Stimulated activated CD4-positive, alpha-beta T cell treated with anti-CD3 and anti-CD28 coated beads, Interleukin-1b, Interleukin-23, amount 100 ng/mL, for 24 hours (primary cell): ENCODE measurements around the gene GPR161.
A peak's percentile ranks its signal among the peaks of the same experiment; 100 is the strongest.
"Not testable (repeated sequence)": the region's sequence is repeated elsewhere in the genome, so short reads cannot be mapped to it uniquely, and the experiment has no call there.

ENCODE experiments used
- DNase-seq, 4 experiments: peaks; one replicate each; pipeline ENCODE4 v3.0.0-alpha.2; 2020; ENCODE audit warnings: low read depth in 4 of 4, low spot score in 1 of 4

The GPR161 gene

DNA sequence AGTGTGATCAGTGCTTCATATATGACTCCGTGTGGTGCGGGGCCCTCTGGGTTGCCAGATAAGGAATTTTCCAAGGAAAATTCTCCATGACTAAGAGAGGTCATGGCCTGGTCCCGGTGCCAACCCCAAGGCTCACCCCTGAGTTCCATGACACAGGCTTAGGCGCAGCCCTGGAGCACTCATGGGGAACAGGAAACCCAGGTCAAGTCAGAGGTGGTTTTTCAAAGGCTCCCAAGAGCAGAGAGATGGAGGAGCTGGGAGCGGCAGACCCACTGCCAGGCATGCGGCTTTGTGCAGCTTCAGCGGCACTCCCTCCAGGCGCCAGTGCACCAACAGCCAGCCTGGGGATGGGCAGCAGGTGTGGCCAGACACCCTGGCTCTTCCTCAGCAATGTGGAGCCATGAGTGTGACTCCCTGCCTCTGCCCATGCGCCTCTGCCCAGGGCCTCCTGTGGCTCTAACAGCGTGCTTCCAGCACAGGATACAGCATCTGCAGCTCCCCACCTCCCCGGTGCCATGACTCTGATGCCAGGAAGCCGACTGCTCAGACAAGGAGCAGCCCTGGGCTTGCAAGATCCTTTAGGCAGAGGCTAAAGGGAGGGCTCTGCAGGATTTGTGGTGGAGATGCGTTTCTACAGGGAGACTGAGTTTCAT is 47.3 kb downstream of the GPR161 start:
- no peak for DNase-seq

DNA sequence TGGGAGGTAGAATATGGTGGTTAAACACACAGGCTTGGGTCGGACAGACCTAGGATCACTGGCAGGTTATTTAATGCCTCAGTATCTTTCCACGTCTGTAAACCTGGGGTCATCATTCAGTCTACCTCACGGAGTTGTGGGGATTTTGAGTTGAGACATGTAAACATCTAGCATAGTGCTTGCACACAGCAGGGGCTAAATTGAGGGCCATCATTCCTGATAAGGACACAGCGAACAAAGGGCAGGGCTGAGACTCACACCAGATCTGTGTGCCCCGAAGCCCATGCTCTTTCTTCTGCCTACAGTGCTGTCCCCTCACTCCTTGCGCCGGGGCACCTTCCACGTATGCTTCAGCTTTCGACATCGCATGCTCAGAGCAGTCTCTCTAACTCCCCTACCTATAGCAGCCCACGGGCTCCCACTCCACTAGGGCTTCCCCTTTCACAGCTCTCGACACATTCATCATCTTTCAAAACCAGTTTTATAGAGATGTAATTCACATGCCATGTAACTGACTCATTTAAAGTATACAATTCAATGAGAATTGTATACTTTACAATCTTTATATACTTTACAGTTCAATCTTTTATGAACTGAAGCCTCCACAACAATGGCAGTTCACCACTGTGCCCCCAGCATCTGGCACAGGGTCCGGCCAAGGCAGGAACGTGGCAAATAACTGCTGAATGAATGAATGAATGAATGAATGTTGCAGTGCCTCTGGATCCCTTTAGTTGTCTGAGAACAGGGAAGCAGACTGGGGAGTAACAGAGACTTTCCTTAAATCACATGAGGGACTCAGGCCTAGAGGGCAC is 48.0 kb downstream of the GPR161 start:
- no peak for DNase-seq

DNA sequence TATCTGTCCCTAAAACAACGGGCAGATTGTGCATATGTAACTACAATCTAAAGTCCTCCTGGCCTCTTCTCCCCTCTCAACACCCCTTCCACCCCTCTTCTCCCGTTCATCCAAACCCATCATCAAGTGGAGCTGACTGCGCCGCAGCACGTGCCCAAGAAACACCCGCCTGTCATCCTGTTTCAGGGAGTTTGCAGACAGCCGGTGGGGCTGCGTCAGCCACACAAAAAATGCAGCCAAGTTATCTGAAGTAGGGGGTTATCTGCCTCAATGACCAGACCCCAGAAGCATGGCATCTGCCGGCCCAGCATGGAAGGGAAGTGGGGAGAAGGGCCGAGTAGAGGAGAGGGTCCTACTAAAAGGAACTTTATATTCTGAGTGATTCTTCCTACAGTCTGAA is 49.0 kb downstream of the GPR161 start:
- DNase-seq, result no peak

DNA sequence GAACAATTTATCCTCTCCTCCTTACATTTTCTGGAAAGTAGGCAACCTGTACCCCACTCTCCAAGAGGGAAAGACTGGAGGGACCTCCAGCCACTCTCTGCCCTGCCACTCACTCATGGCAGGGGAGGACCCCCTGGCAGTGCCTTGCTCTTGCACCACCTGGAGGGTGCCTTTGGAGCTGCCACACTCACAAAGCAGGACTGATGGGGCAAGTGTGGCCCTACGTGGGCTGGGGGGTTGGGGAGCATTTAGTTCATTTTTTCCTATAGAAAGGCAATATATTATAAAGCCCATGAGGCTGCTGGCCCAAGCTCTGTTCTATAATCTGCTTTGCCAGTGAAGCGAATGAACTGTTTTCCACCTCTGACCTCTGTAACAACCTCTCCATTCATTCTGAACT is 50.3 kb downstream of the GPR161 start:
- DNase-seq, result no peak

DNA sequence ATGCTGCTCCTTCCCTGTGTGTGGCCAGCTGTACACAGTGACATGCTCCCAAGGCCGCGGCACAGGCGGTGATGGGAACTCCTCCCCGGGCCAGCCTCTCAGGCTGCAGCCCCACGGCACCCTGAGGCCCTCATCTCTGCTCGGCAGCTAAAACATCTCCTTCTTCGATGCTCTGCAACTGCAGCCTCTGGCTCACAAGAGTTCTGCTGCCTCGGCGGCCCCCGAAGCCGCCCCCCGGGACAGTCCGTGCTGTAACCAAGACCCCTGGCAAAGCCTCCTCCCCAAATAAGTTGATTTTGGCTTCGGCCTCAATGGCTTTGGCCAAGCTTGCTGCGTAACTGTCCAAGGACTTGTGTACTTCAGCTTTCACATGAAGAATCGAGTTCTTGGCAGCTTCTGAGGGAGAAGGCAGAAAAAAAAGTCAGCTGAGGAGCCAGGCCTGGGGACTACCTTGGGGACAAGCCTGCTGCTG is 51.3 kb downstream of the GPR161 start:
- DNase-seq, result no peak

DNA sequence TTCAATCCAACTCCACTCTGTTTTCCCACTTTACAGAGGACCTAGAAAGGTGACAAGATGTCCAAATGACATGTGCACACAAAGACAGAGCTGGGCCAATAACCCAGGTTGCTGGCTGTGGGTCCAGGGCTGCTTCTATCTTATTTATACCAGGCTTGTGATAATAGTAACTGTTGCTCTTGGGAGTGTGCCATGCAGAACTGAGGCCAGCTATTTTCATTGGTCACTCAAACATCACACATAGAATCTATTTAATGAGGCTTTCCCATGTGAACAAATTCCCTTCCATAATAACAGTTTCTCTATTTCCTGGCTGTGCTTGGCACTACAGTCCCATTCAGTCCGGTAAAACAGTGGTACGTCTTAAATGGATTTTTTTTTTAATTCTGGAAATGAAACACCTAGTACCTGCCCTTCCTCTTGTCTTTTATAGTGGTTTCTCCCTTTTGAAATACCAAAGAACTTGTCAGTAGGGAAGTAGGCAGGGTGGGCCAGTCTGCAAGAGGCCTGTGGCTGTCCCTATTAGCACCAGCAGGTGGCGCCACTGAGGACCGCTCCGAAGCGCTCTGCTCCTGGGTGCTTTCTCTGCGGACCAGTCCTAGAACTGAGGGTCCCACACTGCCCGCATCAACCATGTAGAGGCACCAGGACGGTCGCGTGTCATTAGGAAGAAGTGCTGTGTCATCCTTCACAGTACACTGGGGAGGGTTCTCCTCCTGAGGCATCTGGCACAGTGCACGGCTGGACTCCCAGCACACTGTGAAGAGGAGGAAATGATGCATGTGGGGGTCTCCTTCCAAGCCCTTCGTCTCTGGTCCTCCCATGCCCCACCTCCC is 52.1 kb downstream of the GPR161 start:
- peak; percentile 19 to 59 (median 40) for DNase-seq

DNA sequence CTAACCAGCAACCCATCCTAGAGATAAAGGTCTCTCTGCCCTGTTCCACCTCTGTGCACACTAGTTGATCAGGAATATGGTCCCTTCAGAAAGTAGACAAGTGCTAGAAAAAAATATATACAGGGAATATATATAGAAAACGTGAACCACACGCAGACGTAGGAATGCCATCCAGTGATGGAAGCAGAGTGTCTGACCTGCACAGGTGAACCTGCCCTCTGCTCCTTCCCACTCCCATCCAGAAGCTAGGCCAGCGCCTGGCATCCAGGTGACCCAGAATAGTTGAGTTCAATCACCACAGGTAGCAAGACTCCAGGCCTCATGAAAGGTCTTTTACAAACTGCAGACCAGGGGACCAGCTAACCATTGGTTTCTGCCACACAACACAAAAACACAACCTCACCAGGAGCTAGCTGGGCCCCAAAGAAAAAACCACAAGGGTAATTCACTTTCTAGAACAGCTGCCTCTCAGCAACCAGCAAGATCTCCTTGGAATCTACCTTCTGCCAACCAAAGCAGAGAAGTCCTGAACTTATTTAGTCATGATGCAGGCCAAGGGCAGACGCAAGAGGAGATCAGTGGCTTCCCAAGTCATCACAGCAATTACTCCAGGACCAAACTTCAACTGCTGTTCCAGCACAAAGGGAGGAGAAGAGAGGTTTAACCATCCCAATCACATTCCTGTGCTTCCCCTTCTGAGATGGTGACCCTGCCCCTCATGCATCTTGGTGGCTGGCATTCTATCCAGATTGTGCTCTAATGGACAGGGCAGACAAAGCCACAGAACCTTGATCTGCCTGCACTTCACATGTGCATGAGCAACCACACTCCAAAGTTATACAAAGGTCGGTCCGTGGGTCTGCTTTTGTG is 53.0 kb downstream of the GPR161 start:
- DNase-seq, result no peak

DNA sequence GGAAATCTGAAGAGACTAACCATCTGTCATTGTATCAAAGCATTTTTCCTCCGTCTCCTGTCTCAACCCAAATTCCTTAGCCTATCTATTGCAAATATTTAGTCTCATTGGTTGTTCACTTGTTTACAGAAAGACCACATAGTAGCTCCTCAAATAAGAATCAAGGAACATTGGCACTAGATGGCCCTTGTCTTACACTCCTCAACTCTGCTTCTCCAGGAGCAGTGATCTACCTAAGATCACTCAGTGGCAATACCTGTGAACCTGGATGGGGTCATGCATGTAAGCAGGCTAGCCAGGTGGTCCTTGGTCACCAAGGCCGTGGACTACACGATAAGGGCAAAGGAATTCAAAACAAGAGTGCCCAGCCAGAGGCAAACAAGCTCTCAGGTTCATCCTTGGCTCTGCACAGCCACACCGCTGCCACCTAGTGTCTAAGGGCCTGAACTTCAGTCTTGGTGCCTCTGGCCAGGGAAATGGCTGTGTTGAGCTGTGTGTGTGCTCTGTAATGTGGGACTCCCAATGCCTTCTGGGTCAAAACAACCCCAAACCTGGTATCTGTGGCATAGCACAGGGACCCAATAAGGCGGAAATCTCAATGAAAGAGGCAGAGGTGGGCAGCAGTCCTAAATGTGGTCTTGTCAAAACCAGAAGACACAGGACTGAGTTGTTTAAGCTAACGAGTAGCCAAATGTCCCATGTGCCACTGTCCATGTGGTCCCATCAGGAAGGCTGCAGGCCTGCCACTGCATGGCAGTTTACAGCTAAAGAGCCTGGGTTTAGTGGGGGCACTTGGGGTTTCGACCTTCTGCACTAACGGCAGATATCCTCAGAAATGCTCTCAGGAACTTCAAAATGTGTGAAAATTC is 54.5 kb downstream of the GPR161 start:
- peak; percentile 33 to 59 (median 43) for DNase-seq

DNA sequence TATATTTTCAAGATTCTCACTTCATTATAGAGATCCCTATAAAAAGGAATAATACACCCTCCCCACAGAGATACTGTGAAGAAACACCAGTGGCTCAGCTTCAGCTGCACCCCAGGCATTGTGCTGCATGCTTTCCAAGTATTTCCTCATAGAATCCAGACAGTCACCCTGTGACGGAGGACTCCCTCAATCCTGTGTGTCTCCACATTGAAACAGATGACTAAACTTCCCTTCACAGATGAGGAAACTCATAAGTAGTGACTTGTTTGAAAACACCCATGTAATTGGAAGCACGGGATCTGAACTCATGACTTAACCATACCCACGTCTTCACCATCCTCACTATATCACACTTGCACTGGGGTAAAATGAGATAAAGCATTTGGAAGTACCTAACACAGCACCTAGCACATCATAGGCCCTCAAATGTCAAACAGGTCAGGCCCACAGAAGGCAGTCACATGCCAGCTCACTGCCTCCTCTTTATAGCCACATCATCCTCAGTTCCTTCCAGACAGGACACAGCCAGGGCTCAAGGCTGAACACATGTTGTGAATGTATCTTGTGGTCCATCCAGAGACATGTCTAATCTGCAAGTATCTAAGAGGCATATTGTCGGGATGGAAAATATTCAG is 55.2 kb downstream of the GPR161 start:
- no peak for DNase-seq

DNA sequence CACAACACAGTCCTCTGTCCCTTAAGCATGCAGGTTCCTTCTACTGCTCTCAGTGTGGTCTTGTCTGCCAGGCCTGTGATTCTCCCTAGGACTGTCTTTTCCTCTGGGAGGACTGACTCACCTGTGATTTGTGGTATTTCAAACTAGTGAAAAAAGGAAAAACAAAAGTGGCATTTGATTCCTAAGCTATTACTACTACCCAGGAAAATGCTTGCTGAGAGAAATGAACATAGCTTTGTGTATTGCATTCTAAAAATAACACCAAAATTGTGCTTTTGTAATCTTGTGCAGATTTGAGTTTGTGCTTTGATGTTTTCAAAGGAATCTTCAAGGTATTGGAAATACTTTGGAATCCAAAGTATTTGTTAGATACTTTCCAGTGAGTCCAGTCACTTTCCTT is 57.0 kb downstream of the GPR161 start:
- no peak for DNase-seq

DNA sequence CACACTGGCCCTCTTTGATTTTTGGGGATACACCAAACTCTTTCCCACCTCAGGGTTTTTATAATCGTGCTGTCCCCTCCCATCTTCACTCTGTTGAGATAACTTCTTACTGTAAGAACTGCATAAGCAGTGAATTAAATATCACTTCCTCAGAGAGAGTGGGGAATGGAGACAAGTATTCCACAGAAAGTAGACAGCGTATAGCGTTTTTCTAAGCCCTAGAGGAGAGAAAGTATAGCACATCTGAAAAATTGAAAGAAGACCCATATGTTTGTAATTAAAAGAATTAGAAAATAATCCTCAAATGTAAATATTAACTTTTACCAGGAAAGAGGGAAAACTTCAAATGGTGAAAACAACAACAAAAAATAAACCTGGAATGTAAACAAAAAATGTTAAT is 67.3 kb downstream of the GPR161 start:
- DNase-seq, result no peak

DNA sequence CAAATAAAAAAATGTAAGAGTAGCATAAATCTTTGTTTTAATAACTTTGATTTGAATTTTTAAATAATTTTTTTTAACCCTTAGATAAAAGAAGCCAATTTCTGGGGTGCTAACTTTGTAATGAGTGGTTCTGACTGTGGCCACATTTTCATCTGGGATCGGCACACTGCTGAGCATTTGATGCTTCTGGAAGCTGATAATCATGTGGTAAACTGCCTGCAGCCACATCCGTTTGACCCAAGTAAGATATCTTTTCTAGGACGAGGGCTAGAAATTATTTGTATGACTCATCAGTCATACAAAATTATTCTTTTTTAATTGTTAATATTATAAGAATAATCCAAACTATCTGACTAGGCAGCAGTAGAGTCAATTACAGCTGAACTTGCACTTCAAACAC is 71.2 kb downstream of the GPR161 start:
- DNase-seq, result no peak

DNA sequence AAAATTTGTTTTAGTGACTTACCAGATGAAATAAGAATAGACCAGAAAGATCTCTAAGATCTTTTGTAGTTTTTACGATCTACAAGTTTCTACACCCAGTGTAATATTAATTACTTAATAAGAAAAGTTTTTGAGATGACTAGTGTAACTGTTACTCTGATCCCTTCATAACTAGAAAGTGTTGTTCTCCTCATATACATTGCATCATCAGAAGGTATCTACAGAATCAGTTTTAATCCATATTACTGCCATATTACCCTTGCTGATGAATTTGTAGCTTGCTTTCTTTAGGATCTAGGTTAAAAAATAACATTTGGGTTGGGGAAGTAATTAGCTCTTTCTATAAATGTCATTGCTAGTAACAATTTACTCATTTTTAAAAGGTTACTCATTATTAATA is 72.5 kb downstream of the GPR161 start:
- DNase-seq, result no peak

DNA sequence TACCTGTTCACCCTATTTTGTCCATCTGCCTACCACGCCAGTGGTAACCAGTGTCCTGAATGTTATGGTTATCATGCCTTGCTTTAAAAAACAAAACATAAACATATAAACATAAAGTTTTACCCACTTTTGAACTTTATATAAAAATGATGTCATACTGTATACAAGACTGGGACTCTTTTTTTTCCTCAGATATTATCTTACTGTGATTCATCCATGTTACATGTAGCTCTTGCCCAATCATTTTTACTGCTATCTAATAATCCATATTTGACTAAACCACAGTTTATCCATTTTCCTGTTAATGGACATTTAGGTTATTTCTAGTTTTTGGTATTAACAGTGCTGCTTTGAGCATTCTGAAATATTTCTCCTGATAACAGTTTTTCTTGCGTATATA is 78.8 kb downstream of the GPR161 start:
- no peak for DNase-seq

DNA sequence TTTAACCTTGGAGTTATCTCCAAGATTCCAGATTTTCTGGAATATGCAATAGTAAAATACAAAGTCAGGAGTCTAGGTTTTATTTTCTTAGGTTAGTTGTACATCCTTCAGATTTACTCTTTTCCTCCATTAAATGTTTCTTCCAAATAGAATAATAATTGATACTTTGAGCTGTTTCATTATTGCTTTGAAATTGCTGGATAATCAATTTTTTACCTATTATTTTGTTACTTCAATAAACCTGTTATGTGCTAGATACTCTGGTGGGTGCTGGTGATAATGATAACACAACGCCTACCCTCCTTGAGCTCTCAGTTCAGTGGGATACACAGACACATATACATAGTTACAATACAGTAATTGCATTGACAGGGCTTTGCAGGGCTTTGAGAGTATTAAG is 79.4 kb downstream of the GPR161 start:
- DNase-seq, result no peak

DNA sequence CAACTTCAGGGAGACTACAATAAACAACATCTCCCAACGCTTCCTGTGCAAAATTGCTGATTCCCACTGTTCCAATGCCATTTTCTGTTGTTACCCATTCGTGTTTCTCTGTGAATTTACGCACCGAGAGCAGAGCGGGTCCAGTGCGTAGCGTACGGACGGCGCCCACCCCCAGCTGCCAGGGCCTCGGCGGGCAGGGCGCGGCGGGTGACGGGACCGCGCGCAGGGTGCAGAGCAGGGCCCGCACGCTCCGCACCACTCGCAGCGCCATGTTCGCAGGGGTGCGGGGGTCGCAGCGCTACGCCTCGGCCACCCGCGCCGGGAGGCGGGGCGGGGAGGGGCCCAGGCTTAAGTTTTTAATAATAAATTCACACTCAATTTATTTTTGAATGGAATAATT is 80.6 kb downstream of the GPR161 start:
- not testable (repeated sequence) for DNase-seq

DNA sequence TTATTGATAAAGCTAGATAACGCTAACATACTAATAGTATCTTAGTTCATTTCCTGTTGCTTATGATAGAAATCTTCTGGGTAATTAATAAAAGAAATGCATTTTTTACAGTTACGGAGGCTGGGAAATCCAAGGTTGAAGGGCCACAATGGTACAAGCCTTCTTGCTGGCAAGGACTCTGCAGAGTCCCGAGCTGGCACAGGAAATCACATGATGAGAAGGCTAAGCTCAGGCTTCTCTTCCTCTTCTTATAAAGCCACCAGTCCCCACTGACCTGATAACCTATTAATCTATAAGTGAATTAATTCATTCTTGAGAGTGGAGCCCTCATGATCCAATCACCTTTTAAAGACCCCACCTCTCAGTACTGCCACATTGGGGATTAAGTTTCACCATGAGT is 82.6 kb downstream of the GPR161 start:
- no peak for DNase-seq

DNA sequence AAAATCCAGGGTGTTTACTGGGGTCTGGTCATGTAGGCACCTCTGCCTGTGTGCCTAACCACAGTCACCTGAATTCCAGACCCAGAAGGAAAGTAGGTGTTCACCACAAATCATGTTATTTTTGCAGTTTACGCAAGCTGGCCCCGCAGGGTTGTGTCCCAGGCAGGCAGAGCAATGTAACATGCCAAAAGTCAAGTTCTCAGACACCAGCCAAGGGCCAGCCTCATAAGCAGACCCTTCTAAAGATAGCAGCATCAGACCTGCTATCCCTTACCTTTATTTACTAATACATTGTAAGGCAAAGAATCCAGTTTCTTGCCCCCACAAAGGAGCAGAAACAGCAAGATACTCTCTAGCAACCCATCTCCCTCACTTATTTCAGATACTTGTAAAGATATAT is 83.0 kb downstream of the GPR161 start:
- no peak for DNase-seq

DNA sequence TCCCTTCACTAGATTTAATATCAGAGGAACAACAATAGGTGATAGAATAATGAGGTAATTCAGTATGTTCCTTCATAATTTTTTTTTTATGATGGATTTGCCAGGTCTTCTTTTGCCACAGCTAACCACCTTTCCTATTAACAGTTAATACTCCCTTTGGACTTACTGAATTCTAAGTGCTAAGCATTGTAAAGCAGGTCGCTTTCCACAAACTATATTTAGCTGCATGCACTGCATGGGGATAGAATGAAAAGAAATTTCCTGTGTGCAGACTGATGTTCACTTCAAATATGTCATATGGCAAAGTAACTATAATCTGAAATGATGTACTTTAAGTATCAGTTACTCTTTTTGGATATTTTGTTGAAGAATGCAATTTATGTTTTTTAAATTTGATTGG is 85.8 kb downstream of the GPR161 start:
- DNase-seq, result no peak
